ENCODE measurements around the gene ANTKMT. TPM values are rescaled to one million over a fixed set of nuclear protein-coding genes. Genes with fewer than 3 reads are reported as not detected.

ANTKMT gene
- total RNA-seq (10 to 100 TPM; 21.5 to 23.5 TPM), polyA plus RNA-seq (10 to 100 TPM; 14.5 to 36.4 TPM)

DNA sequence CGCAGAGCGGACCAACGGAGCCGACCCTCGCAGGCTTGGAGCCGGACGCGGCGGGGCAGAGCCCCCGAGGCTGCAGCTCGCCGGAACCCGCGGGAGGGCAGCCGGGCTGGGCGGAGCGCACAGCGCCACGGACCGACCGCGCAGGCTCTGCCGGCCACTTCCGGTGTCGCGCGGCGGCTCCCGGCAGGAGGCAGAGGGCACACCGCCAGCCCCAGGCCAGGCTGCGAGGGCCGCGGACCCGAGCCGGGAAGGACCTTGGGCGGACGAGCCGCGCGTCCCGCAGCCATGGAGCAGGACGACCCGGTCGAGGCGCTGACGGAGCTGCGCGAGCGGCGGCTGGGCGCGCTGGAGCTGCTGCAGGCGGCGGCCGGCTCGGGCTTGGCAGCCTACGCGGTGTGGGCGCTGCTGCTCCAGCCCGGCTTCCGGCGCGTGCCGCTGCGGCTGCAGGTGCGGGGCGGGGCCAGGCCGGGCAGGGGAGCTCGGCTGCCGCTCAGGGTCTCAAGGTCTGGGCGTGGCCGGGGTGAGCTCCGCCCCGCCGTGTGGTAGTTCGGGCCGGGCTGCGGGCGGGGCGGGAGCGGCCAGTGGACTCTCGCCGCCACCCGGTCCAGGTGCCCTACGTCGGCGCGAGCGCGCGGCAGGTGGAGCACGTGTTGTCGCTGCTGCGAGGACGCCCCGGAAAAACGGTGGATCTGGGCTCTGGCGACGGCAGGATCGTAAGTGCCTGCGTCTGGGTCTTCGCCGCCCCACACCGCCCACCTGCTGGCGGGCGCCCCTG is at the start of gene ANTKMT:
Gene ANTKMT (plus strand): TSS at position 157 of the 775 bp plus-strand sequence. CDS start 129 bp downstream, at position 286.
- no peaks in the 10 kb centered on the region for H3K27me3 ChIP-seq (ENCODE audit: insufficient read depth, low read length)
- peak within 1 kb of the TSS; percentile 80 to 88 (median 84) for H3K4me3 Mint-ChIP-seq

DNA sequence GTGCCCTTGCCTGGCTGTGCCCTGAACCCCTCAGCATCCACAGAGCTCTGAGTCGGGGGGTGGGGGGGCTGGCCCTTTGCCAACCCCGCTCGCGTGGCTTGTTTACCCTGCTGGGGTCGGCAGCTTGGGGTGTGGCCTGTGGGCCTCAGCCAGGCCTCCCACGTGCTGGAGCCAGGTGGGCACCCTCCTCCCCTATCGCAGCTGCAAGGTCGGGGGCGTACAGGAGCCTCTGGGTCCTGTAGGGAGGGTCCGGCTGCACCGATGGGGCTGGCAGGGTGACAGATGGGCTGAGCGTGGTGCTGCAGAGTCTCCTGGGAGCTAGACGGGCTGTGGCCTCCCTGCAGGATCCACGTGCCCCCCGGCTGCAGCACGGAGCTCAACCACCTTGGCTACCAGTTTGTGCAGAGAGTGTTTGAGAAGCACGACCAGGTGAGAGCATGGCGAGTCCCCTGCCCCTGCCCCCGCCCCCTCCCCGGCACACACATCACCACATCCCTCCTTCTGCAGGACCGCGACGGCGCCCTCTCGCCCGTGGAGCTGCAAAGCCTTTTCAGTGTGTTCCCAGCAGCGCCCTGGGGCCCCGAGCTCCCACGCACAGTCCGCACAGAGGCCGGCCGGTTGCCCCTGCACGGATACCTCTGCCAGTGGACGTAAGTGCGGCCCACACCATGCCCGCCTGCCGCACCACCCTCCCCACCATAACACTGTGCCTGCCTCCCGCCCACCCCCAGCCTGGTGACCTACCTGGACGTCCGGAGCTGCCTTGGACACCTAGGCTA is 49.4 kb upstream of the ANTKMT start:
- POLR2A ChIA-PET (ENCODE audit: partially characterized antibody), result interaction anchor here (1.1 to 5.3 kb wide), 6 partner anchors 9 to 24 kb away, joined by 3 to 22 read pairs (median 7); partner anchors contain the start of genes JMJD8, STUB1 and WDR24
- Mint-ChIP-seq H3K27me3 (no peaks in the 10 kb centered on the region), H3K4me3 (no peak overlapping the region), H3K27ac (no peak overlapping the region), H3K9me3 (no peaks in the 10 kb centered on the region), H3K36me3 (peaks cover 0 to 16% of the 10 kb centered on the region in 2 donors), H3K4me1 (peaks cover 5 to 29% (median 10%) of the 10 kb centered on the region in 4 donors)
- no peak overlapping the region for H3K4me3 ChIP-seq (ENCODE audit: low read length in 2 of 2)
- H3K9me3 ChIP-seq (ENCODE audit: control insufficient read depth in 1 of 2, low read length in 2 of 2), result no peaks in the 10 kb centered on the region
- H3K27me3 ChIP-seq (ENCODE audit: insufficient read depth, low read length), result no peaks in the 10 kb centered on the region
- no peak for DNase-seq
- H3K36me3 ChIP-seq (ENCODE audit: insufficient read depth, low read length), result peaks cover 25% of the 10 kb centered on the region
- CTCF ChIA-PET (ENCODE audit: partially characterized antibody), result no interaction called here
- intact Hi-C loops (cut with micrococcal nuclease), result no loop called here
- H3K4me1 ChIP-seq (ENCODE audit: insufficient read depth, low read length), result peaks cover 29% of the 10 kb centered on the region
- H3K27ac ChIP-seq (ENCODE audit: low read depth, low read length), result no peak overlapping the region

More for the DNA sequence above, at the start of gene ANTKMT:
- Histone ChIP-seq H3K36me3 (ENCODE audit: insufficient read depth, low read length) (no peaks in the 10 kb centered on the region), H3K4me1 (ENCODE audit: insufficient read depth, low read length) (peaks cover 30% of the 10 kb centered on the region), H3K4me3 (ENCODE audit: low read length in 2 of 2) (peak within 1 kb of the TSS; percentile 42 to 60), H3K9me3 (ENCODE audit: control insufficient read depth in 1 of 2, low read length in 2 of 2) (no peaks in the 10 kb centered on the region), H3K27ac (ENCODE audit: low read depth, low read length) (peak within 1 kb of the TSS; percentile 47)
- H3K9me3 Mint-ChIP-seq, result peaks cover 0 to 2% (median 0%) of the 10 kb centered on the region in 8 donors
- no peaks in the 10 kb centered on the region for H3K27me3 Mint-ChIP-seq
- peaks cover 3 to 33% (median 12%) of the 10 kb centered on the region in 4 donors for H3K4me1 Mint-ChIP-seq
- DNase-seq, result peak; percentile 71 to 79 (median 77)
- POLR2A ChIA-PET (ENCODE audit: partially characterized antibody), result interaction anchor here (0.7 to 12.9 kb wide), 15 partner anchors 7 to 98 kb away, joined by 3 to 166 read pairs (median 5); partner anchors contain the start of genes CHTF18, CIAO3, METRN and RHBDL1
- intact Hi-C loops (cut with micrococcal nuclease), result no loop called here
- H3K36me3 Mint-ChIP-seq, result no peaks in the 10 kb centered on the region
- CTCF ChIA-PET (ENCODE audit: partially characterized antibody), result interaction anchor here (0.9 to 4.5 kb wide), 6 partner anchors 9 to 64 kb away, joined by 3 to 27 read pairs (median 5); partner anchors contain the start of gene CIAO3
- peak within 1 kb of the TSS; percentile 47 to 91 (median 84) for H3K27ac Mint-ChIP-seq

DNA sequence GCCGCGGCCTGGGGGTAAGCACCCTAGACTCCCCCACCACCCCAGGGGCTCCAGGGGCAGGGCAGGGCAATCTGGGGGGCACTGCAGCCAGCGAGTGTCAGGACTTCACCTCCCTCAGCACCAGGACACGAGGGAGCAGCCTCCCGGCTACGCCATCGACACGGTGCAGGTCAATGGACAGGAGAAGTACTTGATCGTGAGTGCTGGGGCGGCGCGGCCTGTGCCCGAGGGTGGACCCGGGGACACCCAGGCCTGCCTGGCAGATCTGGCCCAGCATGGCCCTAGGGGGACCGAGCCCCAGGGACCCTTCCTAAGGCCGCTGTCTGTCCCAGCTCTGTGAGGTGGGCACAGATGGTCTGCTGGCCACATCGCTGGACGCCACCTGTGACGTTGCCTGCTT is 48.6 kb upstream of the ANTKMT start:
- intact Hi-C loops (cut with micrococcal nuclease), result no loop called here
- H3K36me3 ChIP-seq (ENCODE audit: insufficient read depth, low read length), result peaks cover 25% of the 10 kb centered on the region
- CTCF ChIA-PET (ENCODE audit: partially characterized antibody), result no interaction called here
- no peak overlapping the region for H3K27ac ChIP-seq (ENCODE audit: low read depth, low read length)
- DNase-seq, result no peak
- H3K27me3 ChIP-seq (ENCODE audit: insufficient read depth, low read length), result no peaks in the 10 kb centered on the region
- no peak overlapping the region for H3K27ac Mint-ChIP-seq
- H3K4me1 ChIP-seq (ENCODE audit: insufficient read depth, low read length), result peaks cover 25% of the 10 kb centered on the region
- no peaks in the 10 kb centered on the region for H3K9me3 ChIP-seq (ENCODE audit: control insufficient read depth in 1 of 2, low read length in 2 of 2)
- POLR2A ChIA-PET (ENCODE audit: partially characterized antibody), result interaction anchor here (1.1 to 5.3 kb wide), 4 partner anchors 8 to 23 kb away, joined by 3 to 22 read pairs (median 8); partner anchors contain the start of genes STUB1 and WDR24
- H3K4me3 ChIP-seq (ENCODE audit: low read length in 2 of 2), result no peak overlapping the region
- peaks cover 5 to 28% (median 15%) of the 10 kb centered on the region in 4 donors for H3K4me1 Mint-ChIP-seq
- no peak overlapping the region for H3K4me3 Mint-ChIP-seq
- no peaks in the 10 kb centered on the region for H3K9me3 Mint-ChIP-seq
- H3K27me3 Mint-ChIP-seq, result no peaks in the 10 kb centered on the region
- peaks cover 0 to 18% of the 10 kb centered on the region in 2 donors for H3K36me3 Mint-ChIP-seq

DNA sequence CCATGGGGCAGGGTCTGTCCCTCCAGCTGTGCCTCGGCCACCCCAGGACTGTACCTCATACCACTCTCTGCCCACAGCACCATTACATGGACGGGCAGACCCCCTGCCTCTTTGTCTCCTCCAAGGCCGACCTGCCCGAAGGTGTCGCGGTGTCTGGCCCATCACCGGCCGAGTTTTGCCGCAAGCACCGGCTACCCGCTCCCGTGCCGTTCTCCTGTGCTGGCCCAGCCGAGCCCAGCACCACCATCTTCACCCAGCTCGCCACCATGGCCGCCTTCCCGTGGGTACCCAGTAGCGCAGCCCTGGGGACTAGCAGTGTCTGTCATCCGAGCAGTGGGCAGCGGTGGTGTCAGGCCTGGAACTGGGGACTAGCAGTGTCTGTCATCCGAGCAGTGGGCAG is 48.1 kb upstream of the ANTKMT start:
- H3K4me1 ChIP-seq (ENCODE audit: insufficient read depth, low read length), result peaks cover 20% of the 10 kb centered on the region
- H3K27ac Mint-ChIP-seq, result peak overlapping the region in 1 of 7 donors; percentile 42
- POLR2A ChIA-PET (ENCODE audit: partially characterized antibody), result interaction anchor here (1.0 to 5.3 kb wide), 2 partner anchors 14 to 22 kb away, joined by 3 to 22 read pairs; no protein-coding TSS in a partner anchor
- no peaks in the 10 kb centered on the region for H3K9me3 ChIP-seq (ENCODE audit: control insufficient read depth in 1 of 2, low read length in 2 of 2)
- no peaks in the 10 kb centered on the region for H3K27me3 Mint-ChIP-seq
- no peaks in the 10 kb centered on the region for H3K9me3 Mint-ChIP-seq
- intact Hi-C loops (cut with micrococcal nuclease), result no loop called here
- peaks cover 0 to 18% of the 10 kb centered on the region in 2 donors for H3K36me3 Mint-ChIP-seq
- no peak overlapping the region for H3K4me3 ChIP-seq (ENCODE audit: low read length in 2 of 2)
- H3K27ac ChIP-seq (ENCODE audit: low read depth, low read length), result no peak overlapping the region
- peaks cover 25% of the 10 kb centered on the region for H3K36me3 ChIP-seq (ENCODE audit: insufficient read depth, low read length)
- DNase-seq, result no peak
- no peaks in the 10 kb centered on the region for H3K27me3 ChIP-seq (ENCODE audit: insufficient read depth, low read length)
- CTCF ChIA-PET (ENCODE audit: partially characterized antibody), result no interaction called here
- H3K4me3 Mint-ChIP-seq, result no peak overlapping the region
- H3K4me1 Mint-ChIP-seq, result peaks cover 2 to 23% (median 13%) of the 10 kb centered on the region in 4 donors

DNA sequence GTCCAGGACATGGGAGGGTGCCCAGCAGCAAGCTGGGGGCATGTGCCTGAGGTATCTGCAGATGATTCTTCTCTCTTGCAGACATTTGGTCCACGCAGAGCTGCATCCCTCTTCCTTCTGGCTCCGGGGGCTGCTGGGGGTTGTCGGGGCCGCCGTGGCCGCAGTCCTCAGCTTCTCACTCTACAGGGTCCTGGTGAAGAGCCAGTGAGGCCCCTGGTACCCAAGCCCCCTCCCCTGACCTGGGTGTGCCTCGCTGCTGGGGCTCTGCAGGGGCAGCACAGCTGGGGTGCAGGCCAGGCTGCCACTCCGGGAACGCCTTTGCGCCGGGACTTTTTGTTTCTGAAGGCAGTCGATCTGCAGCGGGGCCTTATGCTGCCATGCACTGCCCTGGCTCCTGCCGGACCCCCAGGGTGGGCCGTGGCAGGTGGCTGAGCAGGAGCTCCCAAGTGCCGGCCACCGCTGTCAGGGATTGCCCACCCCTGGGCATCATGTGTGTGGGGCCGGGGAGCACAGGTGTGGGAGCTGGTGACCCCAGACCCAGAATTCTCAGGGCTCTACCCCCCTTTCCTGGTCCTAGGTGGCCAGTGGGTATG is 47.5 kb upstream of the ANTKMT start:
- Histone ChIP-seq H3K36me3 (ENCODE audit: insufficient read depth, low read length) (peaks cover 25% of the 10 kb centered on the region), H3K4me3 (ENCODE audit: low read length in 2 of 2) (no peak overlapping the region), H3K9me3 (ENCODE audit: control insufficient read depth in 1 of 2, low read length in 2 of 2) (no peaks in the 10 kb centered on the region), H3K27me3 (ENCODE audit: insufficient read depth, low read length) (no peaks in the 10 kb centered on the region), H3K4me1 (ENCODE audit: insufficient read depth, low read length) (peaks cover 20% of the 10 kb centered on the region), H3K27ac (ENCODE audit: low read depth, low read length) (no peak overlapping the region)
- CTCF ChIA-PET (ENCODE audit: partially characterized antibody), result no interaction called here
- H3K36me3 Mint-ChIP-seq, result peaks cover 0 to 18% of the 10 kb centered on the region in 2 donors
- POLR2A ChIA-PET (ENCODE audit: partially characterized antibody), result interaction anchor here (0.9 to 5.3 kb wide), 3 partner anchors 11 to 22 kb away, joined by 3 to 22 read pairs (median 5); partner anchors contain the start of gene JMJD8
- H3K4me3 Mint-ChIP-seq, result no peak overlapping the region
- H3K27ac Mint-ChIP-seq, result peak overlapping the region in 1 of 7 donors; percentile 10
- intact Hi-C loops (cut with micrococcal nuclease), result no loop called here
- DNase-seq, result no peak
- H3K4me1 Mint-ChIP-seq, result peaks cover 2 to 23% (median 13%) of the 10 kb centered on the region in 4 donors
- H3K27me3 Mint-ChIP-seq, result no peaks in the 10 kb centered on the region
- no peaks in the 10 kb centered on the region for H3K9me3 Mint-ChIP-seq

DNA sequence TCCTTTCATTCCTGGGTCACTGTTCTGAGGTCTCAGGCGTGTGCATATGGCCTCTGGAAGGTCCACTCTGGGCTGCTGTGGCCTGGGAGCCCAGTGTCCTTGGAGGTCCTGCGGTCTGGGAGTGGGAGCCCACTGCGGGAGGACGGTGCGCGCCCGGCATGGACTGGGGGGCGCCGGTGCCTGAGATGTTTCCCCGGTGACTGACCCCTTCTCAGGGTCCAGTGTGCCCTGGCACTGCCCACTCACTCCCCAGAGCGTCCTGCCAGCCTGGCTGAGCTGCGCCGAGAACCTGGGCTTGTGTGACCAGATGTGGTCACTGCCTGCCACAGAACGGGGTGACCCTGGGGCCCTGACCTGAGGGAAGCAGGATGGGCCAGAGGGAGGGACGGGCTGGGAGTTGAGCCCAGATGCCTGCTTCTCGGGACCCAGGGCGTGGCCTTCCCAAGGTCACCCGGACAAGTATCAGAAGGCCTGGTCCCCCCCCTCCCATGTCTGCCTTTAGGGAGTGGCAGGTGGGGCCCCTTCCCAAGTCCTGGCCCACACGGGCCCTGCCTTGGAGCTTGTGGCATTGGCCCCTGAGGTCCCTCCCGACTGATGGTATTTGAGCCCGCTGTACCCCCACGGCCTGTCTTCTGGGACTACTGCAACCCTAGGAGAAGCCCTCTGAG is 46.6 kb upstream of the ANTKMT start:
- Histone ChIP-seq H3K4me1 (ENCODE audit: insufficient read depth, low read length) (peaks cover 19% of the 10 kb centered on the region), H3K36me3 (ENCODE audit: insufficient read depth, low read length) (peaks cover 25% of the 10 kb centered on the region), H3K27me3 (ENCODE audit: insufficient read depth, low read length) (no peaks in the 10 kb centered on the region), H3K9me3 (ENCODE audit: control insufficient read depth in 1 of 2, low read length in 2 of 2) (no peaks in the 10 kb centered on the region), H3K4me3 (ENCODE audit: low read length in 2 of 2) (no peak overlapping the region), H3K27ac (ENCODE audit: low read depth, low read length) (no peak overlapping the region)
- Mint-ChIP-seq H3K36me3 (peaks cover 0 to 18% of the 10 kb centered on the region in 2 donors), H3K9me3 (no peaks in the 10 kb centered on the region), H3K27me3 (no peaks in the 10 kb centered on the region), H3K4me3 (peak overlapping the region in 1 of 8 donors; percentile 64), H3K4me1 (peaks cover 4 to 25% (median 15%) of the 10 kb centered on the region in 4 donors), H3K27ac (peak overlapping the region in 2 of 7 donors; percentile 21 to 47)
- no peak for DNase-seq
- intact Hi-C loops (cut with micrococcal nuclease), result no loop called here
- CTCF ChIA-PET (ENCODE audit: partially characterized antibody), result no interaction called here
- POLR2A ChIA-PET (ENCODE audit: partially characterized antibody), result interaction anchor here (1.0 to 5.3 kb wide), 4 partner anchors 10 to 32 kb away, joined by 5 to 22 read pairs (median 16); partner anchors contain the start of genes JMJD8, MCRIP2 and WDR24
